ENCODE data around the gene HCFC1R1. TPM values are rescaled to one million over a fixed set of nuclear protein-coding genes. Genes with fewer than 3 reads are reported as not detected.
"Not testable (repeated sequence)": the region's sequence is repeated elsewhere in the genome, so short reads cannot be mapped to it uniquely, and the experiment has no call there.

Gene HCFC1R1
- polyA plus RNA-seq, 1 of the 3 experiments (the other 2 are of a cell fraction) = 54.9 TPM

GRCh38 chr16:3070608-3071111, 46.9 kb upstream of the HCFC1R1 start:
- Histone ChIP-seq H3K27ac (ENCODE audit: low read depth in 2 of 2, low read length in 1 of 2) (no peak overlapping the region), H3K9me2 (no peaks in the 10 kb centered on the region), H3F3A (replicated peaks; ENCODE audit: insufficient read depth) (no peaks in the 10 kb centered on the region), H3K4me1 (ENCODE audit: control insufficient read depth in 1 of 2, insufficient read depth in 2 of 2, low read depth in 1 of 2, low read length in 1 of 2) (no peaks in the 10 kb centered on the region; a peak in 1 of 4 replicates), H2AFZ (ENCODE audit: low read depth) (no peak overlapping the region), H3K79me2 (ENCODE audit: insufficient read depth) (no peaks in the 10 kb centered on the region), H3K4me2 (no peak overlapping the region), H4K20me1 (ENCODE audit: insufficient read depth) (no peaks in the 10 kb centered on the region), H3K27me3 (ENCODE audit: insufficient read depth) (peaks cover 10% of the 10 kb centered on the region), H3K4me3 (ENCODE audit: low read depth in 2 of 2, low read length in 1 of 2) (no peak overlapping the region), H3K9ac (no peak overlapping the region), H3K9me3 (no peaks in the 10 kb centered on the region), H3K36me3 (replicated peaks in 1 of 2; ENCODE audit: control insufficient read depth in 1 of 2, insufficient read depth in 2 of 2, low read length in 1 of 2) (no peaks in the 10 kb centered on the region)
- ChIA-PET CTCF (interaction anchor here (2.9 kb wide), 1 partner anchor 12 kb away, joined by 12 read pairs; no protein-coding TSS in a partner anchor), POLR2A (no interaction called here)
- no peak for DNase-seq
- TF ChIP-seq YY1 (IDR thresholded peaks at IDR 0.05; ENCODE audit: low read depth) (no peak), FOSL2 (IDR thresholded peaks at IDR 0.05; ENCODE audit: borderline replicate concordance, low read depth) (no peak), RCOR1 (IDR thresholded peaks at IDR 0.05; ENCODE audit: low read length) (no peak), REST (IDR thresholded peaks at IDR 0.05; ENCODE audit: low read depth, low read length) (no peak), EP300 (IDR thresholded peaks at IDR 0.05; ENCODE audit: borderline replicate concordance in 1 of 2, low read depth in 1 of 2, low read length in 1 of 2) (no peak), SMC3 (IDR thresholded peaks at IDR 0.05; ENCODE audit: low read depth, low read length) (no peak), USF1 (IDR thresholded peaks at IDR 0.05; ENCODE audit: borderline replicate concordance, low read depth) (no peak)
- WGBS (ENCODE audit: low lambda C conversion rate) = 85% methylated on average over 6 of the region's 9 CpGs

- H3K4me2 ChIP-seq; H3K9ac ChIP-seq; H3F3A ChIP-seq (replicated peaks; ENCODE audit: insufficient read depth); H3K4me1 ChIP-seq (ENCODE audit: control insufficient read depth in 1 of 2, insufficient read depth in 2 of 2, low read depth in 1 of 2, low read length in 1 of 2); H3K9me3 ChIP-seq; POLR2A ChIA-PET; H3K27ac ChIP-seq (ENCODE audit: low read depth in 2 of 2, low read length in 1 of 2); H2AFZ ChIP-seq (ENCODE audit: low read depth); DNase-seq; H3K36me3 ChIP-seq (replicated peaks in 1 of 2; ENCODE audit: control insufficient read depth in 1 of 2, insufficient read depth in 2 of 2, low read length in 1 of 2); H4K20me1 ChIP-seq (ENCODE audit: insufficient read depth); H3K4me3 ChIP-seq (ENCODE audit: low read depth in 2 of 2, low read length in 1 of 2); H3K79me2 ChIP-seq (ENCODE audit: insufficient read depth); H3K27me3 ChIP-seq (ENCODE audit: insufficient read depth); H3K9me2 ChIP-seq: not testable (repeated sequence)
- 84% methylated on average over 10 of the region's 11 CpGs for WGBS (ENCODE audit: low lambda C conversion rate)
- CTCF ChIA-PET = interaction anchor here (2.9 kb wide), 1 partner anchor 10 kb away, joined by 12 read pairs; no protein-coding TSS in a partner anchor
These were observed 45.4 kb upstream of the HCFC1R1 start for GRCh38 chr16:3069146-3069545.
